SK-N-SH (cell line): ENCODE measurements around the gene BOLA3. TPM values are rescaled to one million over a fixed set of nuclear protein-coding genes. Genes with fewer than 3 reads are reported as not detected.

Source experiments
- CTCF ChIA-PET: fragments of 300-600, 350-600 bp; formaldehyde crosslinking; extraction: SDS; loops from one replicate; lab custom pipeline; 2021; lab: Yijun Ruan, JAX
- POLR2A ChIA-PET: fragments of 350-600 bp; sonication (Branson Sonifier 250); formaldehyde crosslinking; extraction: SDS; loops from one replicate; lab custom pipeline; 2020; ENCODE audit warnings: antibody characterized with exemption, inconsistent platforms; lab: Yijun Ruan, JAX
- DNase-seq: peaks from one replicate; pipeline ENCODE4 v3.0.0; 2012
- H2AFZ ChIP-seq: fragments of 200-600 bp; sonication (generic); 2 replicates; pipeline ENCODE4 v1.8.1; 2016; ENCODE audit warnings: antibody characterized with exemption, mild to moderate bottlenecking, low read depth
- H3F3A ChIP-seq: fragments of 200-600 bp; sonication (generic); replicated peaks from 2 replicates; pipeline ENCODE3; 2016; ENCODE audit warnings: antibody characterized with exemption, mild to moderate bottlenecking; ENCODE audit not compliant: insufficient read depth
- H3K27ac ChIP-seq, 2 experiments: fragments of 200-500 bp in 1 of 2; fragments of 200-600 bp in 1 of 2; sonication (Bioruptor generic) in 1 of 2; sonication (generic), shearing (Covaris generic) in 1 of 2; 2 replicates each; pipeline versions ENCODE4 v1.5.1 to v1.6.1; 2014 to 2016; ENCODE audit warnings: low read depth in 2 of 2, inconsistent platforms in 1 of 2, low read length in 1 of 2, mild to moderate bottlenecking in 1 of 2, mixed read lengths in 1 of 2
- H3K27me3 ChIP-seq: fragments of 200-600 bp; sonication (generic), shearing (Covaris generic); 2 replicates; pipeline ENCODE4 v1.6.1; 2016; ENCODE audit warnings: mixed run types; ENCODE audit not compliant: insufficient read depth
- H3K36me3 ChIP-seq, 2 experiments: fragments of 200-500 bp in 1 of 2; fragments of 200-600 bp in 1 of 2; sonication (Bioruptor generic) in 1 of 2; sonication (generic) in 1 of 2; replicated peaks in 1 of 2; 2 replicates each; pipeline versions ENCODE3 to v1.5.1; 2014 to 2016; ENCODE audit warnings: low read length in 1 of 2, mild to moderate bottlenecking in 1 of 2; ENCODE audit not compliant: insufficient read depth in 2 of 2, control insufficient read depth in 1 of 2
- H3K4me1 ChIP-seq, 2 experiments: fragments of 200-500 bp in 1 of 2; fragments of 200-600 bp in 1 of 2; sonication (Bioruptor generic) in 1 of 2; sonication (generic), shearing (Covaris generic) in 1 of 2; 2 replicates each; pipeline versions ENCODE4 v1.5.1 to v1.6.1; 2014 to 2016; ENCODE audit warnings: low read depth in 1 of 2, low read length in 1 of 2, mixed run types in 1 of 2; ENCODE audit not compliant: insufficient read depth in 2 of 2, control insufficient read depth in 1 of 2
- H3K4me2 ChIP-seq: fragments of 200-600 bp; sonication (generic), shearing (Covaris generic); 2 replicates; pipeline ENCODE4 v1.6.1; 2017; ENCODE audit warnings: mixed run types
- H3K4me3 ChIP-seq, 2 experiments: fragments of 200-500 bp in 1 of 2; fragments of 200-600 bp in 1 of 2; sonication (Bioruptor generic) in 1 of 2; sonication (generic), shearing (Covaris generic) in 1 of 2; 2 replicates each; pipeline versions ENCODE4 v1.5.1 to v1.8.1; 2014 to 2016; ENCODE audit warnings: low read depth in 2 of 2, inconsistent platforms in 1 of 2, low read length in 1 of 2, mild to moderate bottlenecking in 1 of 2, mixed read lengths in 1 of 2, moderate library complexity in 1 of 2
- H3K79me2 ChIP-seq: fragments of 200-600 bp; sonication (generic); 2 replicates; pipeline ENCODE4 v1.8.1; 2017; ENCODE audit warnings: mild to moderate bottlenecking; ENCODE audit not compliant: insufficient read depth
- H3K9ac ChIP-seq: fragments of 200-600 bp; sonication (generic); 2 replicates; pipeline ENCODE4 v1.6.1; 2017; ENCODE audit warnings: mixed run types
- H3K9me2 ChIP-seq: fragments of 200-600 bp; sonication (generic); 2 replicates; pipeline ENCODE4 v1.6.1; 2017; ENCODE audit warnings: mixed run types
- H3K9me3 ChIP-seq: fragments of 200-600 bp; sonication (generic); 2 replicates; pipeline ENCODE4 v1.6.1; 2017; ENCODE audit warnings: mixed run types, mild to moderate bottlenecking, moderate library complexity
- H4K20me1 ChIP-seq: fragments of 200-600 bp; sonication (generic); 2 replicates; pipeline ENCODE4 v1.6.1; 2017; ENCODE audit warnings: mild to moderate bottlenecking, mixed run types; ENCODE audit not compliant: insufficient read depth
- CHD2 ChIP-seq: fragments of 150-350 bp; IDR thresholded peaks from 2 replicates; pipeline ENCODE4 v1.6.1; 2018; ENCODE audit warnings: low read length; ENCODE audit not compliant: partially characterized antibody
- CTCF ChIP-seq: fragments of 200-600 bp; sonication (generic); IDR thresholded peaks from 2 replicates; pipeline ENCODE4 v1.6.1; 2017; ENCODE audit warnings: antibody characterized with exemption, mild to moderate bottlenecking, moderate library complexity
- ELF1 ChIP-seq: IDR thresholded peaks from 2 replicates; pipeline ENCODE4 v1.4.0; 2012
- FOSL2 ChIP-seq: IDR thresholded peaks from 2 replicates; pipeline ENCODE4 v1.4.0; 2012; ENCODE audit warnings: low read depth, mild to moderate bottlenecking, moderate library complexity, borderline replicate concordance
- FOXJ3 ChIP-seq: sonication (generic); formaldehyde crosslinking; IDR thresholded peaks from 2 replicates; pipeline ENCODE4 v1.5.1; 2020; ENCODE audit warnings: mild to moderate bottlenecking, missing genetic modification reagents
- GABPA ChIP-seq: IDR thresholded peaks from 2 replicates; pipeline ENCODE4 v1.4.0; 2012; ENCODE audit warnings: low read depth, mild to moderate bottlenecking
- IRF3 ChIP-seq: fragments of 150-350 bp; IDR thresholded peaks from 2 replicates; pipeline ENCODE4 v1.6.1; 2016; ENCODE audit warnings: mild to moderate bottlenecking, low read depth, low read length
- JUND ChIP-seq: IDR thresholded peaks from 2 replicates; pipeline ENCODE4 v1.4.0; 2012
- MEF2A ChIP-seq: IDR thresholded peaks from 2 replicates; pipeline ENCODE4 v1.4.0; 2012; ENCODE audit warnings: low read depth, borderline replicate concordance
- MXI1 ChIP-seq: IDR thresholded peaks from 2 replicates; pipeline ENCODE4 v1.6.1; 2012; ENCODE audit warnings: mild to moderate bottlenecking, low read depth, low read length, improper control_type of control experiment
- NFIC ChIP-seq: IDR thresholded peaks from 2 replicates; pipeline ENCODE4 v1.4.0; 2012; ENCODE audit warnings: borderline replicate concordance
- NRF1 ChIP-seq: IDR thresholded peaks from 2 replicates; pipeline ENCODE4 v1.6.1; 2012; ENCODE audit warnings: low read depth, mild to moderate bottlenecking, low read length
- POLR2AphosphoS5 ChIP-seq: IDR thresholded peaks from 2 replicates; pipeline ENCODE4 v1.6.1; 2012; ENCODE audit warnings: low read depth, low read length
- RCOR1 ChIP-seq: fragments of 150-350 bp; IDR thresholded peaks from 2 replicates; pipeline ENCODE4 v1.6.1; 2017; ENCODE audit warnings: antibody characterized with exemption, low read length
- RFX5 ChIP-seq: IDR thresholded peaks from 2 replicates; pipeline ENCODE4 v1.6.1; 2012; ENCODE audit warnings: mild to moderate bottlenecking, improper control_type of control experiment, low read length
- RXRA ChIP-seq: IDR thresholded peaks from 2 replicates; pipeline ENCODE4 v1.4.0; 2012; ENCODE audit warnings: low read depth, mild to moderate bottlenecking, borderline replicate concordance
- TAF1 ChIP-seq: IDR thresholded peaks from 2 replicates; pipeline ENCODE4 v1.6.1; 2012; ENCODE audit warnings: low read depth, mild to moderate bottlenecking, low read length, moderate library complexity, borderline replicate concordance
- TEAD4 ChIP-seq: IDR thresholded peaks from 2 replicates; pipeline ENCODE4 v1.4.0; 2012; ENCODE audit warnings: mild to moderate bottlenecking, borderline replicate concordance; ENCODE audit not compliant: insufficient read depth
- USF2 ChIP-seq: fragments of 150-350 bp; IDR thresholded peaks from 2 replicates; pipeline ENCODE4 v1.6.1; 2017; ENCODE audit warnings: antibody characterized with exemption, low read length, low read depth, borderline replicate concordance
- WGBS: methylation state at CpG from one replicate; pipeline ENCODE4 v1.1.6; 2017; ENCODE audit warnings: low lambda C conversion rate; 5-methylcytosine and 5-hydroxymethylcytosine counted together
- polyA plus RNA-seq, 3 experiments: library from polyadenylated mRNA; depleted of rRNA; stranded (reverse); fragments of >200 nt; gene quantifications; 2 replicates each; pipeline ENCODE4 v1.2.3, GENCODE V29; 2012

BOLA3 gene
- polyA plus RNA-seq, 1 of the 3 experiments (the other 2 are of a cell fraction), result 90.1 TPM

- peaks cover 0 to 28% of the 10 kb centered on the region in 2 experiments for H3K36me3 ChIP-seq
- H3K4me2 ChIP-seq, result peak overlapping the region; percentile 72
- POLR2A ChIA-PET, result interaction anchor here (0.7 to 2.6 kb wide), 13 partner anchors 11 to 442 kb away, joined by 3 to 24 read pairs (median 5); partner anchors contain the start of genes BOLA3, C2orf81, MTHFD2 and STAMBP
- no peak for DNase-seq
- H2AFZ ChIP-seq, result peak overlapping the region; percentile 89
- peaks cover 24% of the 10 kb centered on the region for H3F3A ChIP-seq
- CTCF ChIA-PET, result interaction anchor here (0.8 to 2.0 kb wide), 10 partner anchors 10 to 388 kb away, joined by 3 to 9 read pairs (median 4); partner anchors contain the start of gene MTHFD2
- H3K9me2 ChIP-seq, result no peaks in the 10 kb centered on the region
- H3K4me3 ChIP-seq, result peak overlapping the region; percentile 71 to 96
- TF ChIP-seq RXRA (no peak), MEF2A (no peak), MXI1 (peak; percentile 11; the same call in 1 of the 2 replicates), RCOR1 (no peak), NRF1 (no peak), FOXJ3 (CRISPR knock-in tag) (no peak), IRF3 (no peak), NFIC (no peak), USF2 (no peak), ELF1 (no peak), CTCF (peak; percentile 61), GABPA (no peak), FOSL2 (no peak), JUND (no peak), POLR2AphosphoS5 (peak; percentile 95), TAF1 (peak; percentile 38), RFX5 (no peak), CHD2 (no peak), TEAD4 (no peak)
- H3K27me3 ChIP-seq, result no peaks in the 10 kb centered on the region
- H3K4me1 ChIP-seq, result peaks cover 4 to 6% of the 10 kb centered on the region in 2 experiments; a peak in 3 of 4 replicates
- H3K79me2 ChIP-seq, result peaks cover 42% of the 10 kb centered on the region
- peak overlapping the region; percentile 47 to 94 for H3K27ac ChIP-seq
- H3K9ac ChIP-seq, result peak overlapping the region; percentile 99; the same call in 1 of the 2 replicates
- 53% methylated on average over 25 of the region's 25 CpGs for WGBS
- H4K20me1 ChIP-seq, result peaks cover 39% of the 10 kb centered on the region
- no peaks in the 10 kb centered on the region for H3K9me3 ChIP-seq
Observed at GRCh38 chr2:74179063-74179865, 31.6 kb upstream of the BOLA3 start.
